ENCODE data around the gene TASP1. TPM values are rescaled to one million over a fixed set of nuclear protein-coding genes. Genes with fewer than 3 reads are reported as not detected.
A peak's percentile ranks its signal among the peaks of the same experiment; 100 is the strongest.

The TASP1 gene
- polyA plus RNA-seq, 1 donor (not counting 4 experiments of a cell fraction or from before 2014, with no cell fraction given): 17.4 TPM

GRCh38 chr20:13455713-13456112 lies 183.0 kb downstream of the TASP1 start:
- Histone ChIP-seq H3K79me2 (ENCODE audit: control insufficient read depth, insufficient read depth, low read length) (no peaks in the 10 kb centered on the region), H3K9me3 (ENCODE audit: control insufficient read depth, low read depth, low read length) (no peaks in the 10 kb centered on the region), H3K9ac (ENCODE audit: control insufficient read depth, extremely low read depth, insufficient read depth, low read length) (no peak overlapping the region), H2AFZ (ENCODE audit: control insufficient read depth, low read length) (no peak overlapping the region), H3K4me3 (ENCODE audit: control insufficient read depth in 2 of 3, extremely low read depth in 1 of 3, insufficient read depth in 2 of 3, low read depth in 1 of 3, low read length in 3 of 3) (no peak overlapping the region), H3K4me2 (ENCODE audit: control insufficient read depth, extremely low read depth, insufficient read depth, low read depth, low read length) (no peak overlapping the region), H3K27ac (ENCODE audit: control insufficient read depth, insufficient read depth, low read length) (no peak overlapping the region), H3K27me3 (ENCODE audit: control insufficient read depth, extremely low read depth, insufficient read depth, low read length) (no peaks in the 10 kb centered on the region), H3K4me1 (ENCODE audit: control insufficient read depth, extremely low read depth, insufficient read depth, low read length) (peaks cover 18% of the 10 kb centered on the region), H3K9me1 (ENCODE audit: control insufficient read depth, extremely low read depth, insufficient read depth, low read length) (no peaks in the 10 kb centered on the region), H3K36me3 (ENCODE audit: control insufficient read depth in 2 of 2, extremely low read depth in 1 of 2, insufficient read depth in 2 of 2, low read length in 2 of 2) (peaks cover 0 to 1% of the 10 kb centered on the region in 2 experiments), H4K20me1 (ENCODE audit: control insufficient read depth, extremely low read depth, insufficient read depth, low read length) (no peaks in the 10 kb centered on the region)
- FAIRE-seq (no peak), DNase-seq (ENCODE audit: low read depth, low spot score) (no peak)
- no peak for TF ChIP-seq EZH2 (IDR thresholded peaks at IDR 0.05; ENCODE audit: low read length)
- TF ChIP-seq CTCF (optimal IDR thresholded peaks at IDR 0.05 in 1 of 3, IDR thresholded peaks at IDR 0.05 in 1 of 3, conservative IDR thresholded peaks at IDR 0.05 in 1 of 3; ENCODE audit: extremely low read depth in 1 of 3, insufficient read depth in 2 of 3, low read length in 3 of 3): no peak
- dilution Hi-C loops (cut with MboI; ENCODE audit: extremely low pct_ligation_motif_present, low sequenced_read_pairs): no loop called here

GRCh38 chr20:13453367-13453766 lies 185.4 kb downstream of the TASP1 start:
- no peak for TF ChIP-seq EZH2 (IDR thresholded peaks at IDR 0.05; ENCODE audit: low read length)
- no peaks in the 10 kb centered on the region for H3K9me3 ChIP-seq (ENCODE audit: control insufficient read depth, low read depth, low read length)
- H3K27me3 ChIP-seq (ENCODE audit: control insufficient read depth, extremely low read depth, insufficient read depth, low read length): no peaks in the 10 kb centered on the region
- no peaks in the 10 kb centered on the region for H3K79me2 ChIP-seq (ENCODE audit: control insufficient read depth, insufficient read depth, low read length)
- dilution Hi-C loops (cut with MboI; ENCODE audit: extremely low pct_ligation_motif_present, low sequenced_read_pairs): no loop called here
- no peak overlapping the region for H3K4me2 ChIP-seq (ENCODE audit: control insufficient read depth, extremely low read depth, insufficient read depth, low read depth, low read length)
- FAIRE-seq (peak; percentile 48), DNase-seq (ENCODE audit: low read depth, low spot score) (no peak)
- H2AFZ ChIP-seq (ENCODE audit: control insufficient read depth, low read length): no peak overlapping the region
- H4K20me1 ChIP-seq (ENCODE audit: control insufficient read depth, extremely low read depth, insufficient read depth, low read length): no peaks in the 10 kb centered on the region
- H3K9me1 ChIP-seq (ENCODE audit: control insufficient read depth, extremely low read depth, insufficient read depth, low read length): no peaks in the 10 kb centered on the region
- H3K27ac ChIP-seq (ENCODE audit: control insufficient read depth, insufficient read depth, low read length): no peak overlapping the region
- peaks cover 18% of the 10 kb centered on the region for H3K4me1 ChIP-seq (ENCODE audit: control insufficient read depth, extremely low read depth, insufficient read depth, low read length)
- no peaks in the 10 kb centered on the region for H3K36me3 ChIP-seq (ENCODE audit: control insufficient read depth in 2 of 2, extremely low read depth in 1 of 2, insufficient read depth in 2 of 2, low read length in 2 of 2)
- no peak overlapping the region for H3K9ac ChIP-seq (ENCODE audit: control insufficient read depth, extremely low read depth, insufficient read depth, low read length)
- no peak overlapping the region for H3K4me3 ChIP-seq (ENCODE audit: control insufficient read depth in 2 of 3, extremely low read depth in 1 of 3, insufficient read depth in 2 of 3, low read depth in 1 of 3, low read length in 3 of 3)

GRCh38 chr20:13452470-13453124 lies 186.1 kb downstream of the TASP1 start:
- H3K79me2 ChIP-seq (ENCODE audit: control insufficient read depth, insufficient read depth, low read length): no peaks in the 10 kb centered on the region
- FAIRE-seq (no peak), DNase-seq (ENCODE audit: low read depth, low spot score) (no peak)
- H3K4me2 ChIP-seq (ENCODE audit: control insufficient read depth, extremely low read depth, insufficient read depth, low read depth, low read length): no peak overlapping the region
- H3K4me1 ChIP-seq (ENCODE audit: control insufficient read depth, extremely low read depth, insufficient read depth, low read length): peaks cover 18% of the 10 kb centered on the region
- H3K36me3 ChIP-seq (ENCODE audit: control insufficient read depth in 2 of 2, extremely low read depth in 1 of 2, insufficient read depth in 2 of 2, low read length in 2 of 2): no peaks in the 10 kb centered on the region
- no peaks in the 10 kb centered on the region for H4K20me1 ChIP-seq (ENCODE audit: control insufficient read depth, extremely low read depth, insufficient read depth, low read length)
- no peak overlapping the region for H3K4me3 ChIP-seq (ENCODE audit: control insufficient read depth in 2 of 3, extremely low read depth in 1 of 3, insufficient read depth in 2 of 3, low read depth in 1 of 3, low read length in 3 of 3)
- H3K9me3 ChIP-seq (ENCODE audit: control insufficient read depth, low read depth, low read length): no peaks in the 10 kb centered on the region
- TF ChIP-seq CTCF (optimal IDR thresholded peaks at IDR 0.05 in 1 of 3, IDR thresholded peaks at IDR 0.05 in 1 of 3, conservative IDR thresholded peaks at IDR 0.05 in 1 of 3; ENCODE audit: extremely low read depth in 1 of 3, insufficient read depth in 2 of 3, low read length in 3 of 3) (no peak), EZH2 (IDR thresholded peaks at IDR 0.05; ENCODE audit: low read length) (no peak)
- H3K9ac ChIP-seq (ENCODE audit: control insufficient read depth, extremely low read depth, insufficient read depth, low read length): no peak overlapping the region
- H3K9me1 ChIP-seq (ENCODE audit: control insufficient read depth, extremely low read depth, insufficient read depth, low read length): no peaks in the 10 kb centered on the region
- H2AFZ ChIP-seq (ENCODE audit: control insufficient read depth, low read length): no peak overlapping the region
- H3K27ac ChIP-seq (ENCODE audit: control insufficient read depth, insufficient read depth, low read length): no peak overlapping the region
- dilution Hi-C loops (cut with MboI; ENCODE audit: extremely low pct_ligation_motif_present, low sequenced_read_pairs): no loop called here
- H3K27me3 ChIP-seq (ENCODE audit: control insufficient read depth, extremely low read depth, insufficient read depth, low read length): no peaks in the 10 kb centered on the region
